HG02970 (cell line): Measurements from ENCODE around the gene SENP8.

Source experiments
- ATAC-seq: cut with Tn5 transposase; IDR thresholded peaks from one replicate; pipeline ENCODE4 v1.9.1; 2021; ENCODE audit warnings: mild to moderate bottlenecking, moderate library complexity, moderate number of reproducible peaks; ENCODE audit not compliant: unreplicated experiment, low FRiP score

SENP8 gene

GRCh38 chr15:72112805-72113204, 5.4 kb upstream of the SENP8 start:
- ATAC-seq: no peak

DNA sequence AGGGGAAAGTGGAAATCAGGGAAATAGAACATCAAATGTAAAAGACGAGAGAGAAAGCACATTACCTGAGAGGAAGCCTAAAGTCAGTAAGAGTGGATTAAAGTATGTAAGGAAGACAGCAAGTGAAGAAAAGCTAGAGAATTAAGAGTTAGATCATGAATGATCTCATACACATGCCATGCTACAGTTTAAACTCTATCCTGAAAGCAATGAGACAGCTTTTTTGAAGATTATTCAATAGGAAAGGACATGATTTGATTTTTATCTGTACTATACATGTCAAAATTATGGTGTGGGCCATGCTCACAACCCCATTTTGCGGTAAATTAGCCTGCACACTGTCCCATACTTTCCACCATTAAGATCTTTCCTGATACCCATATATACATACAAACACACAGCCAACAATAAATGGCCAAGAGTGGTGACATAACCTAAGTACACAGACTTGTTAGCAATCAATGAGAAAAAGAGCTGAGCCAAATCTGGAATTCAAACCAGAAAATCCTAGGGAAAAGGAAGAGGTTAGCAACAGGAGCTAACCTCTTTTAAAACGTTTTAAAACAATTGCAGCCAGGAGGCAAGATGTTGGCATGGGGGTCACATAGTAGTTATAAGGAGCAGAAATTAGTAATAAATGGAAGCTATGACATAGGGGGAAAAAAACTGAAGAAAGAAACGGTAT, 4.7 kb upstream of the SENP8 start:
- ATAC-seq: no peak

DNA sequence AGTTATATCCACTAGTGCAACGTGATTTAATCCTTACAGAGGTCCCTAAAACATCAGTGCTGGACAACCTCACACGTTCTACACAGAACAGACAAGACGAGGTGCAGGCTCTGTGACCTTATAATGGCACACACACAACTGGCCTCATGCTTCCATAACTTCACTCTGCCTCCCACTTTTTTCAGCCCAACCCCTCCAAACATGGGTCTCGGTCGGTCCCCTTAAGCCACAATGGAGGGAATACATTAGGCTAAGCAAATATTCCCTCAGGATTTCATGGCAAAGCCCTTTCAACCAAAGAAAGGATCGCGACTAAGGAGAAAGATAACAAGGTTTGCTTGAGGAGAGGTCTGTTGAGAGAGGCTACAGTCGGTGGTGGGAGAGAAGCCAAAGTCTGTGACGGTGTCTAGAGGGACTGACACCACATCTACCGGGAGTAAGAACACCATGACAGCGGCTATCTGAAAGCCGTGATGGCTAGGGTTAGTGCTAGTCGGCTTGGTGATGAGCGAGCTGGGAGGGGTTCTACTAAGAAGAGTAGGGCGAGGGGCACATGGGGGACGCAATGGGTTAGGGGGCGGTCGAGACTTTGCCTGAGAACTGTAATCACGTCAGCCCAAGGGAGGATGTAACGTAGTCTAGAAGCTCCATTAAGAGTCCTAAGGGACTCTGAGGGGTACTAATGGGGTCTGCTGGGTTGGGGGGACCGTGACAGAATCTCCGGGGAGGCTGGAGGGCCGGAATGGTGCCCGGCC, 1.3 kb upstream of the SENP8 start:
- ATAC-seq: no peak

- peak; percentile 63 for ATAC-seq
Observed at GRCh38 chr15:72117486-72118016, 652 bp upstream of the SENP8 start.

DNA sequence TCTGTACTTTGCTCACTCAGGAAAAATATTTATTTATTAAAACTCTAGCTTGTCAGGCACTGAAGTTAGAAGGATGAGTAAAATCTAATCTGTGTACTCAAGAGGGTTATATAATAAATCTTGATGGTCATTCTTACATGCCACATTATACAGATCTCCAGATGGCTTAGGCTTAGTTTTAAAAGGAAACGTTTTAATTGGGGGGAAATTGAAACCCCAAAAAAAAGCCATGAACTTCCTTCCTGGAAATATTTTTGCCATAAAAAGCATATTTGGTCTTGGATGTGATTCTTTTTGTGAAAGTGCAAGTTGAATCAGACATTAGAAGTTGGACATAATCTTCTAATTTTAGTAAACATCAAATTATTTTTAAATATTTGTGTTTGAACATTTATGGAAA, 6.0 kb downstream of the SENP8 start:
- no peak for ATAC-seq

DNA sequence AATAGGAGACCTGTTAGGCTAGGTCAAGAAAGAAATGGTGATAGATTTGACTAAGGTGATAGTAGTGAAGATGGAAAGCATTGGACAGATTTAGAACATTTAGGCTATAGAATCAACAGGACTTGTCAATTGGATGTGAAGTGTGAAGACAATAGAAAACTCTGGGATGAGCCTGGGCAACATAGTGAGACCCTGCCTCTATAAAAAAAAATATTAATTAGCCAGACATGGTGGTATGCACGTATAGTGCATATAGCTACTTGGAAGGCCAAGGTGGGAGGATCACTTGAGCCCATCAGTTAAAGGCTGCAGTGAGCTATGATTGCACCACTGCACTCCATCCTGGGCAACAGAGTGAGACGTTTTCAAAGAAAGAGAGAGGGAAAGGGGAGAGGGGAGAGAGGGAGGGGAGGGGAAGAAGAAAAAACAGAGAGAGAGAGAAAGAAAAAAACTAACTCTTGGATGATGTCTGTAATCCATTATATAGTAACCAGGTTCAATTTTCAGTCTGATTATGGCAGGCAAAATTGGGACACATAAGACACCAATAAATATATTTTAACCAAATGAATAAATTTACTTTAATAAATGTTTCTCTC, 9.6 kb downstream of the SENP8 start:
- ATAC-seq: no peak

DNA sequence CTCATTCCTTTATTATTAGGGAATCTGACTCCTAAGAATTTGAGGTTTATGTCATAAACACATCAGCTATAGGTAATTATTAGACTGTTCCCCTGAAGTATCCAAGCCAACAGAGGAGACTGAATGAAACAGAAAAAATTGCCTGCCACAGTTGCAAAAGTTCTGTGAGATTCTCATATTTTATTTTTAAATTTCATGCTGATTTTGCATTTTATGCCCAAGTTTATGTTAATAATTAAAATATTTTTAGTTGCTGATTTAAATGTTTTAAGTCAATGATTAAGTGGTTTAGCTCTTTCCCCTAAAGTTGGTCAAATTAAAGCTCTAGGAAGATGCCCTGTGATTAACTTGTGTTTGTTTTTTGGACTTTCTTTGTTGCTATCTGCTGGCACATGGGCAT, 10.2 kb downstream of the SENP8 start:
- no peak for ATAC-seq

DNA sequence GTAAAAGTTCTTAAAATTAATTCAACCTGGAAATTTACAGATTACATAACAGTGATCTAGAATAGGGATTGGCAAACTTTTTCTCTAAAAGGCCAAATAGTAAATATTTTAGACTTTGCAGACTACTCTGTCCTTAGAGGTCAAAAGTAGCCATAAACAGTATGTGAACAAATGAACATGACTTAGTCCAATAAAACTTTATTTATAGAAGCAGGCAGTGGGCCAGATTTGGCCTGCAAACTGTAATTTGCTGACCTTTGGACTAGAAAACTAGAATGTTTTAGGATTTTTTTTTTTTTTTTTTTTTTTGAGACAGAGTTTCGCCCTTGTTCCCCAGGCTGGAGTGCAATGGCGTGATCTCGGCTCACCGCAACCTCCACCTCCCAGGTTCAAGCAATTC, 12.1 kb downstream of the SENP8 start:
- no peak for ATAC-seq

DNA sequence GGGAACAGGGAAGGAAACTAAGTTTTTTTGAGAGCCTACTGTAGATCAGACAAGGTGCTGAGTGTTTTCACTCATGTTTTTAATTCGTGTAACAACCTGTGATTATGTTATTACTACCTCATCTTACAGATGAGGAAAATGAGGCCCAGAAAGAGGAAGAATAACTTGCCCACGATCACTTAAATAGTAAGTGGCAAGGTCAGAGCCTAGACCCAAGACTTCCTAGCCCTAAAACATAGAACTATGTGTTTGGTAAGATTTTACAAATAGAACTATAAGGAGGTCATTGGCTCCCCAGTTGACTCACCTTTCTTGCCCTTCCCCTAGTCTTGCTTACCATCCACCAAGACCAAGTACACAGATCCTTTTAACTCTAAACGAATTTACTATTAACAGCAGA, 13.7 kb downstream of the SENP8 start:
- no peak for ATAC-seq

- ATAC-seq: no peak
Observed at GRCh38 chr15:72133211-72133610, 15.0 kb downstream of the SENP8 start.

GRCh38 chr15:72135719-72136118, 17.5 kb downstream of the SENP8 start:
- no peak for ATAC-seq

- no peak for ATAC-seq
Observed at GRCh38 chr15:72136170-72137051, 18.2 kb downstream of the SENP8 start.

- no peak for ATAC-seq
Observed at GRCh38 chr15:72139667-72140066, 21.5 kb downstream of the SENP8 start.

GRCh38 chr15:72140088-72140487, 21.9 kb downstream of the SENP8 start:
- no peak for ATAC-seq

- peak; percentile 93 for ATAC-seq
Observed at GRCh38 chr15:72141171-72142084, 23.2 kb downstream of the SENP8 start.

- ATAC-seq: no peak
Observed at GRCh38 chr15:72146221-72146620, 28.0 kb downstream of the SENP8 start.

GRCh38 chr15:72146934-72147333, 28.7 kb downstream of the SENP8 start:
- ATAC-seq: no peak

DNA sequence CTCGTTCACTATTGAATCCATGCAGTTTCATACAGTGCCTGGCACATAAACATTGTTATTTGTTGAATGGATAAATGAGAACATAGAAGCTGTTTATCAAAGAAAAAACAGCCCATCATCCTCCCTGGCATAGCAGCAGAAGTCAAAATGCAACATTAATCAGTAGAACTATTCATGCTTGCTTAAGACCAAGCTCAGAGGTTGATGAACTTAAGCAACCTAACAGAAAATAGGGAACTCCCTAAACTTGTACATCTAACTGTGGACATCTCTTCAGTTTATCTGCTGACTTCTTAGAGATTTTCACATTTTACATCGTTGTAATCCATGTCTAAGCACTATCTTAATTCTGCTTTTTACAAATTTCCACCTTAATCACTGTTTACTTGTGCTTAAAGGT, 29.2 kb downstream of the SENP8 start:
- no peak for ATAC-seq

DNA sequence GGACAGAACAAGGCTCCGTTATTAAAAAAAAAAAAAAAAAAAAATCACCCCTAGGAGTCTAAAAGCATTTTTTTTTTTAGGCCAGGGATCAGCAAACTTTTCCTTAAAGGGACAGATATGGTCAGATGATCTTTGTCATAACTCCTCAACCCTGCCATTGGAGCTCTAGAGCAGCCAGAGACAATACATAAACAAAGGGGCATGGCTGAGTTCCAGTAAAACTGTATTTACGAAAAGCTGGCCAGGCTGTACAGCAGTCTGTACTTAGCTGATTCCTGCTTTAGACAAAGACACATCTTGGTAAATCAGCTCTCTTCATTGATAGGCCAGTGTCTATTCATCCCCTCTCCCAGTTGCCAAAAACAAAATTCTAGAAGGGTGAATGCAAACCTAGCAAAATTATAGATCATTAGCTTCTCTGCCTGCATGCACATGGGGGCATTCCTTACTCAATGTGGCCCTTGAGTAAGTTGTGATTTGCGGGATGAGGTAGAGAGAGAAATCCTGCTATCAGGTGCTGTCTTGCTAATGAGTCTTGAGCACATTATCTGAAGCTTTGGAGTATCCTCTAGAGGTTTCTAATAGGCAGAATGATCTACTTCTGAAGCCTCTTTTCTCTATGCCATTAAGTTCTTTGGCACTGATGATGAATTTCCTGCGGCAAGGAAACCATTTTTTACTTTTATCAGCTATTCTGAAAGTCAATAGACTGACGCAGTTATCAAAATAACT, 35.2 kb downstream of the SENP8 start:
- no peak for ATAC-seq
